K562 (cell line): ENCODE data around the gene PI4KA. TPM values are rescaled to one million over a fixed set of nuclear protein-coding genes. Genes with fewer than 3 reads are reported as not detected.
"Not testable (repeated sequence)": the region's sequence is repeated elsewhere in the genome, so short reads cannot be mapped to it uniquely, and the experiment has no call there.

Source experiments
- ATAC-seq: fragments of 200-7000 bp; cut with Tn5 transposase; 3 replicates; pipeline ENCODE4 v1.9.1; 2020; ENCODE audit warnings: moderate library complexity
- BruUV-seq: library from RNA; stranded (reverse); fragments of 400-500 nt; replicated peaks from 2 replicates; lab custom pipeline; 2021; lab: Mats Ljungman, UMichigan
- CTCF ChIA-PET: fragments of 300-600 bp; formaldehyde crosslinking; extraction: SDS; loops from one replicate; lab custom pipeline; 2021; ENCODE audit warnings: low intra/inter-chr PET ratio; lab: Yijun Ruan, JAX
- POLR2A ChIA-PET: fragments of 300-600, 350-650 bp; sonication (Branson Sonifier 250); formaldehyde crosslinking; extraction: SDS; loops from one replicate; lab custom pipeline; 2021; ENCODE audit warnings: antibody characterized with exemption, inconsistent platforms; lab: Yijun Ruan, JAX
- DNase-seq, 4 experiments: peaks; one replicate each; pipeline versions ENCODE4 v3.0.0 to v3.0.0-alpha.2; 2011 to 2018; ENCODE audit warnings: low spot score in 3 of 4, mixed read lengths in 3 of 4; ENCODE audit errors: extremely low read depth in 1 of 4
- FAIRE-seq: peaks from 2 replicates; lab custom pipeline; 2011; peaks lifted over from hg19 to GRCh38; lab: Jason Lieb, UNC
- H2AFZ ChIP-seq: 2 replicates; pipeline ENCODE4 v1.6.0; 2011; ENCODE audit warnings: low read depth, low read length, control low read depth, inconsistent platforms
- H3K27ac ChIP-seq: fragments of 200-600 bp; 3 replicates; pipeline ENCODE4 v1.8.0; 2011; ENCODE audit warnings: low read depth, mild to moderate bottlenecking, control low read depth, inconsistent platforms, low read length, moderate library complexity, mixed read lengths; ENCODE audit errors: extremely low read depth
- H3K27me3 ChIP-seq, 2 experiments: fragments of 300-600 bp in 1 of 2; 2 replicates in 1 of 2; 3 replicates in 1 of 2; pipeline versions ENCODE4 v1.6.0 to v1.8.0; 2011; ENCODE audit warnings: inconsistent platforms in 2 of 2, low read length in 2 of 2, mild to moderate bottlenecking in 1 of 2, mixed read lengths in 1 of 2, moderate library complexity in 1 of 2; ENCODE audit not compliant: control insufficient read depth in 2 of 2, insufficient read depth in 2 of 2
- H3K36me3 ChIP-seq: fragments of 300-600 bp; 3 replicates; pipeline ENCODE4 v1.8.0; 2011; ENCODE audit warnings: mild to moderate bottlenecking, low read length, inconsistent platforms; ENCODE audit not compliant: control insufficient read depth, insufficient read depth
- H3K4me1 ChIP-seq, 2 experiments: fragments of 200-600 bp in 1 of 2; replicated peaks in 1 of 2; 2 replicates in 1 of 2; 3 replicates in 1 of 2; pipeline versions ENCODE4 v1.5.1 to v1.8.0; 2011; ENCODE audit warnings: inconsistent platforms in 2 of 2, low read length in 2 of 2, mild to moderate bottlenecking in 1 of 2, mixed read lengths in 1 of 2, moderate library complexity in 1 of 2; ENCODE audit not compliant: control insufficient read depth in 2 of 2, insufficient read depth in 2 of 2
- H3K4me2 ChIP-seq: 2 replicates; pipeline ENCODE4 v1.6.1; 2011; ENCODE audit warnings: low read length, control low read depth, inconsistent platforms, mixed read lengths; ENCODE audit not compliant: insufficient read depth
- H3K4me3 ChIP-seq: fragments of 200-600 bp; sonication (generic), shearing (Covaris generic); 2 replicates; pipeline ENCODE4 v1.5.1; 2016; ENCODE audit warnings: control low read depth, inconsistent platforms
- H3K79me2 ChIP-seq: fragments of 200-600 bp; 3 replicates; pipeline ENCODE4 v1.8.0; 2011; ENCODE audit warnings: low read length, inconsistent platforms; ENCODE audit not compliant: control insufficient read depth, insufficient read depth
- H3K9ac ChIP-seq, 2 experiments: 2 replicates each; pipeline versions ENCODE4 v1.6.0 to v1.6.1; 2011; ENCODE audit warnings: low read depth in 2 of 2, low read length in 2 of 2, control low read depth in 1 of 2, inconsistent platforms in 1 of 2, mild to moderate bottlenecking in 1 of 2, mixed read lengths in 1 of 2; ENCODE audit not compliant: insufficient read depth in 1 of 2
- H3K9me1 ChIP-seq: one replicate; pipeline ENCODE4 v1.6.0; 2011; ENCODE audit warnings: inconsistent platforms, mild to moderate bottlenecking, low read length, moderate library complexity; ENCODE audit not compliant: control insufficient read depth, insufficient read depth
- H3K9me3 ChIP-seq: replicated peaks from 2 replicates; pipeline ENCODE4 v1.5.1; 2011; ENCODE audit warnings: low read depth, low read length, inconsistent platforms; ENCODE audit not compliant: control insufficient read depth, insufficient read depth
- H4K20me1 ChIP-seq: replicated peaks from 2 replicates; pipeline ENCODE4 v1.6.1; 2011; ENCODE audit warnings: low read length, inconsistent platforms, mixed read lengths; ENCODE audit not compliant: control insufficient read depth, insufficient read depth
- CCNT2 ChIP-seq: IDR thresholded peaks from 2 replicates; pipeline ENCODE4 v1.6.1; 2011; ENCODE audit warnings: borderline replicate concordance, low read depth, mild to moderate bottlenecking, moderate library complexity, mixed read lengths, low read length; ENCODE audit not compliant: insufficient read length; ENCODE audit errors: extremely low read depth
- WGBS: fragments of 100-300 bp; shearing (Covaris generic); methylation state at CpG from one replicate; pipeline ENCODE4 v1.1.6; 2016; ENCODE audit warnings: low coverage, mixed read lengths; ENCODE audit not compliant: insufficient coverage; ENCODE audit errors: missing lambda C conversion rate; 5-methylcytosine and 5-hydroxymethylcytosine counted together
- in situ Hi-C: fragments of 300-500 bp; cut with MboI; formaldehyde crosslinking; loops from 4 replicates; pipeline ENCODE4 v1.15.0; 2018; ENCODE audit warnings: inconsistent platforms, mixed read lengths
- intact Hi-C: fragments of 100-400 bp; cut with micrococcal nuclease; formaldehyde crosslinking; loops from 2 replicates; pipeline ENCODE4 v1.14.2; 2022
- polyA plus RNA-seq, 8 experiments: library from polyadenylated mRNA; depleted of rRNA in 4 of 8; stranded (reverse) in 5 of 8; unstranded in 3 of 8; fragments of >200 nt; fragmentation: Nextera tagmentation in 2 of 8; fragmentation: Illumina TruSeq in 1 of 8; extraction: Ambion mirVana in 2 of 8; extraction: Trizol in 1 of 8; gene quantifications; 2 replicates each; pipeline versions ENCODE4 v1.2.1 to v1.2.3, GENCODE V29; 2011 to 2014; ENCODE audit warnings: inconsistent platforms in 1 of 8, missing spikeins in 1 of 8
- total RNA-seq, 7 experiments: library from RNA; depleted of rRNA in 6 of 7; stranded (reverse); fragments of >200 nt in 6 of 7; fragmentation: Illumina TruSeq in 2 of 7; extraction: Trizol in 2 of 7; gene quantifications; 2 replicates each; pipeline versions ENCODE4 v1.2.1 to v1.2.3, GENCODE V29; 2011 to 2021; ENCODE audit warnings: low replicate concordance in 1 of 7
- TF ChIP-seq, protein P1 (sequence below): sonication (generic); formaldehyde crosslinking; IDR thresholded peaks from 2 replicates; pipeline ENCODE4 v1.8.1; 2023; ENCODE audit warnings: mild to moderate bottlenecking, missing genetic modification reagents

The PI4KA gene
- total and polyA plus RNA-seq, 9 of the 15 experiments (the other 6 are each of a cell fraction or from before 2014, with no cell fraction given), result 7.3 to 187 (median 84.7) TPM

DNA sequence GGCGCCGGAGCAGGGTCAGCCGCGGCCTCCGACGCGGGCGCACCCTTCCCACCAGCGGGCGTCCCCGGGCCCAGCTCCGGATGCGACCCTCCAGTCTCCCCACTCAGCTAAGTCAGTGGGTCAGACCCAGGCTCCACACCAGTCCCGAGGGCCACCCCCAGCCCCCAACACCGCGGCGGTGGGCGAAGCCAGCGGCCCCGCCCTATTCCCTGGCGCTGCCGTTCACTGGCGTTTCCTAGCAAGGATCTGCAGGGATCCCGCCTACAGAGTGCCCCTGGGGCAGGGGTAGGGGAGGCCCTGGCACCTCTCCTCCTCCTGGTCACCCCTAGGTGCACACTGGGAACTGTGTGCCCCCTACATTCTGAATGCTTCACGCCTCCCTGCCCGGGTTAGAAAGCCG, 190.4 kb downstream of the PI4KA start:
- BruUV-seq, H4K20me1 ChIP-seq, H3K79me2 ChIP-seq, H3K4me3 ChIP-seq, H2AFZ ChIP-seq, H3K9me3 ChIP-seq, H3K9me1 ChIP-seq, FAIRE-seq, H3K36me3 ChIP-seq, ATAC-seq, CTCF ChIA-PET, POLR2A ChIA-PET, H3K27ac ChIP-seq, DNase-seq, H3K4me2 ChIP-seq, H3K9ac ChIP-seq, intact Hi-C loops: not testable (repeated sequence)
- in situ Hi-C loops, result loop anchor here (5.0 kb wide), 1 partner anchor 1449 kb away; no protein-coding TSS in a partner anchor
- WGBS, result 45% methylated on average over 18 of the region's 27 CpGs
- TF ChIP-seq, protein P1, sequence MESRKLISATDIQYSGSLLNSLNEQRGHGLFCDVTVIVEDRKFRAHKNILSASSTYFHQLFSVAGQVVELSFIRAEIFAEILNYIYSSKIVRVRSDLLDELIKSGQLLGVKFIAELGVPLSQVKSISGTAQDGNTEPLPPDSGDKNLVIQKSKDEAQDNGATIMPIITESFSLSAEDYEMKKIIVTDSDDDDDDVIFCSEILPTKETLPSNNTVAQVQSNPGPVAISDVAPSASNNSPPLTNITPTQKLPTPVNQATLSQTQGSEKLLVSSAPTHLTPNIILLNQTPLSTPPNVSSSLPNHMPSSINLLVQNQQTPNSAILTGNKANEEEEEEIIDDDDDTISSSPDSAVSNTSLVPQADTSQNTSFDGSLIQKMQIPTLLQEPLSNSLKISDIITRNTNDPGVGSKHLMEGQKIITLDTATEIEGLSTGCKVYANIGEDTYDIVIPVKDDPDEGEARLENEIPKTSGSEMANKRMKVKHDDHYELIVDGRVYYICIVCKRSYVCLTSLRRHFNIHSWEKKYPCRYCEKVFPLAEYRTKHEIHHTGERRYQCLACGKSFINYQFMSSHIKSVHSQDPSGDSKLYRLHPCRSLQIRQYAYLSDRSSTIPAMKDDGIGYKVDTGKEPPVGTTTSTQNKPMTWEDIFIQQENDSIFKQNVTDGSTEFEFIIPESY (CRISPR knock-in tag), result peak; percentile 8; the same call in 1 of the 2 replicates
- TF ChIP-seq CCNT2, result peak; percentile 15
- peaks cover 0 to 18% of the 10 kb centered on the region in 2 experiments; a peak in 1 of 5 replicates for H3K4me1 ChIP-seq
- peaks cover 34 to 49% of the 10 kb centered on the region in 2 experiments for H3K27me3 ChIP-seq
